Measurements from ENCODE around the gene MAPK10. TPM values are rescaled to one million over a fixed set of nuclear protein-coding genes. Genes with fewer than 3 reads are reported as not detected.
"Not testable (repeated sequence)": the region's sequence is repeated elsewhere in the genome, so short reads cannot be mapped to it uniquely, and the experiment has no call there.

The MAPK10 gene
- total RNA-seq, 2 experiments from 2014 or later: not detected

DNA sequence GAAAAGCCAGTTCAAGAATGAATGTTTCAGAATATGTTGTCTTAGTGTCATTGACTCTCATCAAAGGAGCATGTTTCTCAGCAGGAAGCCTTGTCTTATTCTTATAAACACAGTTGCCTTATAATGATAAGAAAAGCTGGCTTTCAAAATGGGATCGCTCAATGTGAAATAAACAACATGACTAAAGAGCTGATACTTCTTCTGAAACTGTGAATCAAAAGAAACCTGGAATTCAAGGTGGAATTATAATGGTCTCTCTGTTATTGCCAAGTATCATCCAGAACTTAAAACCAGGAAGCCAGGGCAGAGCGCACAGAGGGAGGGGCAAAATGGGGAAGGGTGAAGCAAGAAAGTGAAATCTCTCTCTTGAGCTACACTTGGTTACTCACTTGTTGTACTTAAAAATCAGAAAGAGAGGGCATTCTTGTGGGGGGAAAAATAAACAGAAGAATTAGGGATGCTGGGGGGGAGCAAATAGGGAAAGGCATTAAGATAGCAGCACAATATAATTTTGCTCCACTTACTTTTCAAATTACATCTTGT is 270.0 kb downstream of the MAPK10 start:
- DNase-seq: no peak
- ChIA-PET CTCF (no interaction called here), POLR2A (no interaction called here)
- Mint-ChIP-seq H3K4me1 (ENCODE audit: low read depth) (no peaks in the 10 kb centered on the region), H3K4me3 (no peak overlapping the region), H3K36me3 (ENCODE audit: low read depth) (no peaks in the 10 kb centered on the region), H3K27me3 (ENCODE audit: low read depth) (no peaks in the 10 kb centered on the region), H3K9me3 (ENCODE audit: insufficient read depth) (no peaks in the 10 kb centered on the region), H3K27ac (no peak overlapping the region)
- no peak for ATAC-seq

DNA sequence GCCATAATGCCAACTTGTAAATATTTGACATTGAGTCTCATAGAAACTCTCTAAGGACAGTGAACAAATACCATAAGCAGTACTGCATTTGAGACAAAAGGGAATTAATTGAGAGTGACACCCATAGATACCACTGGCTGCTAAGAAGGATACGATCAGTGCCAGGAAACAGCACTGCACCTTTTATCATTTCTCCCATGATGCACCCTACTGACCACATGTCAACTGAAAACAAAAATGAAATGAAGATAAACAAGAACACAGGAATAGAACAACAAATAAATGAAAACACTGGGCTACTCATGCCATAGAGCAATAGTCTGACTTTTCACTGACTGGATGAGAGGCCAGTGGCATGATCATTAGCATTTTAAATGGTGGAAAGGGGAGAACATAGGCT is 270.8 kb downstream of the MAPK10 start:
- ATAC-seq (no peak), DNase-seq (no peak)
- ChIA-PET POLR2A (no interaction called here), CTCF (no interaction called here)
- H3K9me3 Mint-ChIP-seq (ENCODE audit: insufficient read depth): no peaks in the 10 kb centered on the region
- H3K27me3 Mint-ChIP-seq (ENCODE audit: low read depth): no peaks in the 10 kb centered on the region
- H3K4me1 Mint-ChIP-seq (ENCODE audit: low read depth): no peaks in the 10 kb centered on the region
- H3K4me3 Mint-ChIP-seq: no peak overlapping the region
- H3K36me3 Mint-ChIP-seq (ENCODE audit: low read depth): no peaks in the 10 kb centered on the region
- no peak overlapping the region for H3K27ac Mint-ChIP-seq

DNA sequence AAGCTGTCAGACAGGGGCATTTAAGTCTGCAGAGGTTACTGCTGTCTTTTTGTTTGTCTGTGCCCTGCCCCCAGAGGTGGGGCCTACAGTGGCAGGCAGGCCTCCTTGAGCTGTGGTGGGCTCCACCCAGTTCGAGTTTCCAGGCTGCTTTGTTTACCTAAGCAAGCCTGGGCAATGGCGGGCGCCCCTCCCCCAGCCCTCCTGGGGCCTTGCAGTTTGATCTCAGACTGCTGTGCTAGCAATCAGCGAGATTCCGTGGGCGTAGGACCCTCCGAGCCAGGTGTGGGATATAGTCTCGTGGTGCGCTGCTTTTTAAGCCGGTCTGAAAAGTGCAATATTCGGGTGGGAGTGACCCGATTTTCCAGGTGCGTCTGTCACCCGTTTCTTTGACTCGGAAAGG is 284.1 kb downstream of the MAPK10 start:
- CTCF ChIA-PET; H3K4me1 Mint-ChIP-seq (ENCODE audit: low read depth); H3K36me3 Mint-ChIP-seq (ENCODE audit: low read depth): not testable (repeated sequence)

DNA sequence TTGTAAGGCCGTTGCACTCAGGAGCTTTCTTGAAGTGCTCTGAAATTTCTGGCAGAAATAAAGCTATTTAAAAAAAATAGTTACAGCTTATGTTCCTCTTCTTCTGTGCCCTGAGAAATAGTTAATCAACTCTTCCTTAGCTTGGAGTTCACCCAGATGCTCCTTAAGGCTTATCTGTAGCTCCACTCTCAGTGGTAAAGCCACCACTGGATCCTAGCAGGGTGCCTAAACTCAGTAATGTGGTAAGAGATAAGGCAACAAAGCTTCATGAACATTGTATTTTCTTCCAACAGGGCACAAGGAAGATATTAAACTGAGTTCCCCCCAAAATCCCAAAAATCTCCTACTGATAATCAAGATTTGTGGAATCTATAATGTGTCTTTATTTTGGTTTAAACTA is 299.5 kb downstream of the MAPK10 start:
- H3K36me3 Mint-ChIP-seq (ENCODE audit: low read depth): no peaks in the 10 kb centered on the region
- DNase-seq: no peak
- ChIA-PET CTCF (no interaction called here), POLR2A (no interaction called here)
- H3K9me3 Mint-ChIP-seq (ENCODE audit: insufficient read depth): no peaks in the 10 kb centered on the region
- H3K27ac Mint-ChIP-seq: no peak overlapping the region
- no peak overlapping the region for H3K4me3 Mint-ChIP-seq
- no peaks in the 10 kb centered on the region for H3K4me1 Mint-ChIP-seq (ENCODE audit: low read depth)
- H3K27me3 Mint-ChIP-seq (ENCODE audit: low read depth): no peaks in the 10 kb centered on the region
- no peak for ATAC-seq

More for the DNA sequence above, 284.1 kb downstream of the MAPK10 start:
- DNase-seq; H3K27me3 Mint-ChIP-seq (ENCODE audit: low read depth); H3K9me3 Mint-ChIP-seq (ENCODE audit: insufficient read depth); POLR2A ChIA-PET; H3K27ac Mint-ChIP-seq; ATAC-seq; H3K4me3 Mint-ChIP-seq: not testable (repeated sequence)

DNA sequence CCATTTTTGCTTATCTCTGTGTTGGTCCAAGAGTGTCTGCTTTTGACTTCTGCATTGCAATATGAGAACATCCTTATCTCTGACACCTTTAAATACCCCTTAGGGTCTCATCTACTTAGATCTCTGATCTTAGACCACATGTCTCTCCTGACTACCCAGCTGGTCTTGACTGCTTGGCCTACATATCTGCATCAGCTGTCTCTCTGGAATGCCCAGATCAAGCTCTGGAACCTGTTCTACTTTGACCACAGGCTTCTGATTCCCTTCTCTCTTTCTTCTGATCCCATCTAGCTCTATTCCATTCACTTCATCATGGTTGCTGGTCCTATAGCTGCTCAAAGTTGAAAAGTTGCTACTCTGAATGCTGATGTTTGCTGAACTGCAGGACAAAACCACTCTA is 301.2 kb downstream of the MAPK10 start:
- DNase-seq (no peak), ATAC-seq (no peak)
- H3K27me3 Mint-ChIP-seq (ENCODE audit: low read depth): no peaks in the 10 kb centered on the region
- ChIA-PET POLR2A (no interaction called here), CTCF (no interaction called here)
- no peak overlapping the region for H3K4me3 Mint-ChIP-seq
- no peaks in the 10 kb centered on the region for H3K9me3 Mint-ChIP-seq (ENCODE audit: insufficient read depth)
- H3K4me1 Mint-ChIP-seq (ENCODE audit: low read depth): no peaks in the 10 kb centered on the region
- H3K36me3 Mint-ChIP-seq (ENCODE audit: low read depth): no peaks in the 10 kb centered on the region
- no peak overlapping the region for H3K27ac Mint-ChIP-seq

DNA sequence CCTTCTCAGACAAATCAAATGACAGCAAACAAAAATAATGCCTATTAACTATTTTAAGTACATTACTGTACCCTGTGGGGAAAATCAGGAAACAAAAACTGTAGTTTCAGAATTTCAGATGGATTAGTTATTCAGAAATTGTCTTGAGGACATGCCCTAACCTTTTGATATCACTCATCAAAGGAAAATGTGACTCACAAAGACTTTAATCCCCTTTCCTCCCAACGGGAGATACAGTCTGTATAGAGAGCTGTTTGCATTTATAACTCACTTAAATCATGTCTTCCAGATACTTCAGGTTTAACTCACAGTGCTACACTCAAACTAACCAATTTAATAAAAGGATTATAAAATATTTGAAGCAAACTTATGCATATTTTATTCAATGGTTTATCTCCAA is 304.0 kb downstream of the MAPK10 start:
- ChIA-PET POLR2A (interaction anchor here (0.7 kb wide), 1 partner anchor 198 kb away, joined by 3 read pairs; no protein-coding TSS in a partner anchor), CTCF (no interaction called here)
- no peaks in the 10 kb centered on the region for H3K27me3 Mint-ChIP-seq (ENCODE audit: low read depth)
- no peaks in the 10 kb centered on the region for H3K9me3 Mint-ChIP-seq (ENCODE audit: insufficient read depth)
- DNase-seq: no peak
- H3K4me1 Mint-ChIP-seq (ENCODE audit: low read depth): no peaks in the 10 kb centered on the region
- ATAC-seq: no peak
- no peaks in the 10 kb centered on the region for H3K36me3 Mint-ChIP-seq (ENCODE audit: low read depth)
- no peak overlapping the region for H3K4me3 Mint-ChIP-seq
- no peak overlapping the region for H3K27ac Mint-ChIP-seq

DNA sequence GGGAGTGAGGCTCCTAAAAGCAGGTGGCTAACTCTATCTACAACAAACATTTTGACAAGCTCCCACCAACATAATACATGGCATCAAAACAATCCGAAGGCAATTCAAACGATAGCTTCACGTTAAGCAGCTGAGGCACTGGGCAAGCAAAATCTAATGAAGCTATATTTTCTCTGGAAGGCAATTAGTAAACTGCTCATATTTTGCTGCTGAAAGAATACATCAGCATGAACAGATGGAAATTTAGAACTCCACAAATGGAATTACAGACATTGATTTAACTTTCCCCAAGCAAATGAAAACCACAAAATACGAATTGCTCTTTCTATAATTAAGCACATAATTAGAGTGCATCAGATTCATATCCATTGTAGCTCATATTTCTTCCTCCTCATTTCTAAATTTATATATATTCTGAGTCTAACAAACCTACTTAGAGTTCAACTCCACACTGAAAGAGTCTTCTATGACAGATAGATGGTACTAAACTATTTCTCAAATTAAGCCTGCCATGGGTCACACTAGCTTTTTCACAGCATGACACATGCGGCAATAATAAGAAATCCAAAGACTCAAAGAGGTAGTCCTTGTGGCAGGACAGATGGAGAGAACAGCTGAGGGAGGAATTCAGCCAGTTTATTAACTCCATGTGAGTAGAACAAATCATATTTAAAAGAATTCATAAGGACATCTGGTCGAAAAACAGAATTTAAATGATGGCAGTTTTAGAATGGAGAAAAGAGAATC is 305.4 kb downstream of the MAPK10 start:
- no peak for ATAC-seq
- DNase-seq: no peak
- ChIA-PET CTCF (no interaction called here), POLR2A (no interaction called here)
- Mint-ChIP-seq H3K27ac (no peak overlapping the region), H3K36me3 (ENCODE audit: low read depth) (no peaks in the 10 kb centered on the region), H3K4me1 (ENCODE audit: low read depth) (no peaks in the 10 kb centered on the region), H3K27me3 (ENCODE audit: low read depth) (no peaks in the 10 kb centered on the region), H3K4me3 (no peak overlapping the region), H3K9me3 (ENCODE audit: insufficient read depth) (no peaks in the 10 kb centered on the region)

DNA sequence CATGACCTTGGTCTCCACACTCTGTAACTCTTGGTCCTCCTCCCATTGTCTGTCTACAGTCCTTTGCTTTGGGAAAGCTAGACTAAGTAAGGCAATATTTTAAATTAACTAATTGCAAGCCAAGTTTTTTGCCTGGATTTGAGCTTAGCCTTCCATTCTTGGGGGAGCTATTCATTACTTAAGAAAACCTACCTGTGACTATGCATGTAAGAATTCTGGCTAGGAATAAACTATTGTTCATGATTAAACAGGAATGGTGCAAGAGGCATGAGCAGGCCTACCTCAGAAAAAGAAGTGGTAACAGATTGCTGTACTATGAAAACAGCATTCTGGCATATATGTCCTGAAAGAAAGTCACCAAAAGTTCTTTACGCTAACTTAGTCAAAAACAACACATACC is 309.4 kb downstream of the MAPK10 start:
- ChIA-PET POLR2A (no interaction called here), CTCF (interaction anchor here (0.6 kb wide), 1 partner anchor 923 kb away, joined by 3 read pairs; no protein-coding TSS in a partner anchor)
- no peak overlapping the region for H3K27ac Mint-ChIP-seq
- no peak for DNase-seq
- H3K36me3 Mint-ChIP-seq (ENCODE audit: low read depth): no peaks in the 10 kb centered on the region
- ATAC-seq: no peak
- H3K27me3 Mint-ChIP-seq (ENCODE audit: low read depth): peaks cover 2% of the 10 kb centered on the region
- H3K9me3 Mint-ChIP-seq (ENCODE audit: insufficient read depth): no peaks in the 10 kb centered on the region
- no peaks in the 10 kb centered on the region for H3K4me1 Mint-ChIP-seq (ENCODE audit: low read depth)
- no peak overlapping the region for H3K4me3 Mint-ChIP-seq

DNA sequence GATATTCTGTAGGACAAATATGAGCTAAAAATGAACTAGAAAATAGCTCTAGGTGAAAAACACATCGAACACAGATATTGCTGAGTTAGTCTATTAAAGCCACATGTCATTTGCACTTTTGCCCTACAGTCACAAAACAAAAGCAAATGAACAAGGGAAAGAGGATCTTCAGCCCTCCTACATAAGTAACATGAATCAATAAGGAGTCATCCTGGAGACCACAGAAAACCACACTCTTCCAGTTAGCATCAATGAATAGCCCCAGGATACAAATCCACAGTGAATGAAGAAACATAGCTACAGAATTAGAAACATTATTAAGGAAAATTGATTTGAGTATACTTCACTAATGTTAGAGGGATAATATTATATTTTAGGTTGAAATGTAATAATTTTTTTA is 311.4 kb downstream of the MAPK10 start:
- Mint-ChIP-seq H3K9me3 (ENCODE audit: insufficient read depth) (no peaks in the 10 kb centered on the region), H3K27me3 (ENCODE audit: low read depth) (peaks cover 2% of the 10 kb centered on the region), H3K36me3 (ENCODE audit: low read depth) (no peaks in the 10 kb centered on the region), H3K27ac (no peak overlapping the region), H3K4me1 (ENCODE audit: low read depth) (no peaks in the 10 kb centered on the region), H3K4me3 (no peak overlapping the region)
- CTCF ChIA-PET: no interaction called here
- DNase-seq: no peak
- ATAC-seq: no peak
- POLR2A ChIA-PET: no interaction called here

DNA sequence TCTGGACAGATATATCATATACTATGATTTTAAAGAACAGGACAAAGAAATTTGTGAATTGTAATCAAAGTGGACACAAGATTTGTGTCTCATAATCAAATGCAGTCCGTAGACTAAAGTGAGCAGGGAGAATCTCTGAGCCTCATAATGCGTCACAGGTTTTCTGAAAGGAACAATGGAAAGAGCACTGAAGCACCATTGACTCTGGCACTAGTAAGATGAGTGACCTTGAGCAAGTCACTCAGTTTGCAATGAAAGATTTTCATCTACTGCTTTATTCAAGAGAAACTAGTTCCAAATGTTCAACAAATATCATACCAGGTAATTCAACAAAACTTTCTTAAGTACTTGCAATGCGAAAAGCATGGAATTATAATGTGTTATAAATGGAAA is 315.3 kb downstream of the MAPK10 start:
- ATAC-seq (no peak), DNase-seq (no peak)
- ChIA-PET POLR2A (no interaction called here), CTCF (interaction anchor here (1.7 kb wide), 1 partner anchor 12 kb away, joined by 4 read pairs; no protein-coding TSS in a partner anchor)
- Mint-ChIP-seq H3K27me3 (ENCODE audit: low read depth) (peaks cover 2% of the 10 kb centered on the region), H3K36me3 (ENCODE audit: low read depth) (no peaks in the 10 kb centered on the region), H3K9me3 (ENCODE audit: insufficient read depth) (no peaks in the 10 kb centered on the region), H3K4me3 (no peak overlapping the region), H3K4me1 (ENCODE audit: low read depth) (no peaks in the 10 kb centered on the region), H3K27ac (no peak overlapping the region)

DNA sequence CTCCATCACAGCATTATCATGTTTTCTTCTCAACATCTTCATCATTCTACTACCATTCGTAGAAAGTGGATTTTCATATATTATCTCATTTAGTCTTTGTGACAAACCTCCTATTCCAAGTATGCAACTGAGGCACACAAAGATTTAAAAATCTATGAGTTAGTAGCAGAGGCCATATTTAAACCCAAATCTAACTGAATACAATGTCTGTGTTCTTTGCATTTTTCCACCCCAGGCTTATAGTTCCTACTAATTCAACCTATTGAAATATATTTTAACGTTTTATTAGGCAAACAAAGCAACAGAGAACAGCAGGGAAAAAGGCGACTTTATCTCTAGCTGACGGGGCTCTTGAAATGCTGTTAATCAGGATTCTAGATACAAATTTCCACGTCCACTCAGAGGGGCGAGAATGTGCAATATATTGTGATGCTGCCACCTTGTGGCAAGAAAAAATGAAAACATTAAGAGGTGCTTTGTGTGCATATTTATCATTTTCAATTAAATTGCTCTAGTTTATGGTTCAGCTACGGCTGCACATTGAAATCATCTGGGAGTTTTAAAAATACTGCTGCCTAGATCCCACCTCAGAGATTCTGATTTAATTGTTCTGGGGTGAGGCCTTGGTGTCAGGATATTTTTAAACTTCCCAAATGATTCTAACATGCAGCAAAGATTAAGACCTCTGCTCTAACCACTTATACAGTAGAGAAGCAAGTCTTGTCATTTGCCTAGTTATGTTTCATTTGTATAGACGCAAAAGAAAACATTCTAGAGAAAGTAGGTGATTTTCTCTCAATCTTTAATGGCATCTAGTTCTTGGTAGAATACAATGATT is 315.9 kb downstream of the MAPK10 start:
- ATAC-seq (no peak), DNase-seq (peak; percentile 26)
- POLR2A ChIA-PET: no interaction called here
- no peaks in the 10 kb centered on the region for H3K4me1 Mint-ChIP-seq (ENCODE audit: low read depth)
- peaks cover 2% of the 10 kb centered on the region for H3K27me3 Mint-ChIP-seq (ENCODE audit: low read depth)
- no peak overlapping the region for H3K4me3 Mint-ChIP-seq
- H3K27ac Mint-ChIP-seq: no peak overlapping the region
- H3K36me3 Mint-ChIP-seq (ENCODE audit: low read depth): no peaks in the 10 kb centered on the region
- H3K9me3 Mint-ChIP-seq (ENCODE audit: insufficient read depth): no peaks in the 10 kb centered on the region
- CTCF ChIA-PET: interaction anchor here (1.7 kb wide), 1 partner anchor 11 kb away, joined by 4 read pairs; no protein-coding TSS in a partner anchor

DNA sequence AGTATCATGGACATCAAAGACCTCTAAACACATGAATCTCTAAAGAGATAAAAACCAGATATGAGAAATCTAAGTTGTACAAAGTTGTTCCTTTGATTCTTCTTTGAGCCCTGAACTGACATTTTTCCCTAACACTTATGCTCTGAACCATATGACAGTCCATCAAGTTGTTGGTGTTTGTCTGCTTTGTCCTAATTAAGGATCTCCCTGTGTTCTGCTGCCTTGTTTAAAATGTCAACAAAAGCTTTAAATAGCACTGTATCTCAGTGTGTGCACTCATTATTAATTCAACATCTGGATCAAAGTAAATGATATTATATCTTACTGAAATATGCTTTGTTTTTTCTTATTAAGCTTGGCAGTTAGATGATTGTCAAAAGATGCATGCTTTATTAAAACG is 321.8 kb downstream of the MAPK10 start:
- POLR2A ChIA-PET: no interaction called here
- no peaks in the 10 kb centered on the region for H3K9me3 Mint-ChIP-seq (ENCODE audit: insufficient read depth)

More for the DNA sequence above, 321.8 kb downstream of the MAPK10 start:
- Mint-ChIP-seq H3K27me3 (ENCODE audit: low read depth) (no peaks in the 10 kb centered on the region), H3K4me3 (no peak overlapping the region), H3K4me1 (ENCODE audit: low read depth) (no peaks in the 10 kb centered on the region), H3K36me3 (ENCODE audit: low read depth) (no peaks in the 10 kb centered on the region), H3K27ac (no peak overlapping the region)
- CTCF ChIA-PET: no interaction called here
- ATAC-seq (no peak), DNase-seq (no peak)

Data from activated CD8-positive, alpha-beta T cell treated with anti-CD3 and anti-CD28 coated beads, Interleukin-2, amount 10 ng/mL, durations not matched to agents 7 days and 5 days (primary cell).